Thyroid gland (tissue), 4 donors: ENCODE data around the gene KCNMA1. TPM values are rescaled to one million over a fixed set of nuclear protein-coding genes. Genes with fewer than 3 reads are reported as not detected.

Experiments
- DNase-seq, 2 donors: peaks; one replicate each; pipeline ENCODE4 v3.0.0-alpha.2; 2019
- H3K27ac ChIP-seq, 3 donors: fragments of 200-600 bp; sonication (generic); 1 replicate in 2 of 3; 2 replicates in 1 of 3; pipeline ENCODE4 v1.5.1; 2016 to 2019; ENCODE audit warnings: mild to moderate bottlenecking in 1 of 3, moderate library complexity in 1 of 3
- H3K27me3 ChIP-seq: fragments of 200-600 bp; sonication (generic); one replicate; pipeline ENCODE4 v1.5.1; 2019
- H3K36me3 ChIP-seq, 2 donors: fragments of 200-600 bp; sonication (generic); one replicate each; pipeline ENCODE4 v1.5.1; 2016 to 2019
- H3K4me1 ChIP-seq, 2 donors: fragments of 200-600 bp; sonication (generic); one replicate each; pipeline ENCODE4 v1.5.1; 2017 to 2019
- H3K4me3 ChIP-seq, 3 donors: fragments of 200-600 bp; sonication (generic); replicated peaks in 1 of 3; 1 replicate in 2 of 3; 2 replicates in 1 of 3; pipeline ENCODE4 v1.5.1; 2016; ENCODE audit warnings: mild to moderate bottlenecking in 1 of 3
- H3K9me3 ChIP-seq: fragments of 200-600 bp; sonication (generic); one replicate; pipeline ENCODE4 v1.5.1; 2017
- POLR2A ChIP-seq, 2 donors: fragments of 450-650 bp; IDR thresholded peaks; one replicate each; pipeline ENCODE4 v1.6.1; 2017; ENCODE audit warnings: antibody characterized with exemption in 2 of 2, mild to moderate bottlenecking in 2 of 2, moderate library complexity in 1 of 2
- WGBS, 2 donors: methylation state at CpG; one replicate each; pipeline ENCODE4 v1.1.5; 2017; 5-methylcytosine and 5-hydroxymethylcytosine counted together
- intact Hi-C: fragments of 100-400 bp; cut with DNase I; formaldehyde crosslinking; loops from one replicate; pipeline ENCODE4 v1.15.1; 2023
- total RNA-seq, 4 donors: library from RNA; depleted of rRNA; stranded (reverse); fragments of >200 nt; gene quantifications; one replicate each; pipeline ENCODE4 v1.2.3, GENCODE V29; 2016
- TF ChIP-seq, protein P1 (sequence below), 6 experiments: fragments of 200-600 bp in 3 of 6; fragments of 450-650 bp in 3 of 6; sonication (generic) in 3 of 6; IDR thresholded peaks; one replicate each; pipeline ENCODE4 v1.5.1; 2016 to 2019; ENCODE audit warnings: antibody characterized with exemption in 6 of 6, mild to moderate bottlenecking in 2 of 6, inconsistent platforms in 1 of 6, moderate library complexity in 1 of 6

KCNMA1 gene
- total RNA-seq, 4 donors from 2014 or later, result 2.5 to 5.1 (median 3.6) TPM

GRCh38 chr10:77052593-77052992 lies 585.0 kb downstream of the KCNMA1 start:
- H3K27me3 ChIP-seq, result no peaks in the 10 kb centered on the region
- H3K4me3 ChIP-seq, result no peak overlapping the region
- intact Hi-C loops, result no loop called here
- DNase-seq, result no peak
- no peak overlapping the region for H3K27ac ChIP-seq
- no peak for TF ChIP-seq POLR2A (IDR thresholded peaks at IDR 0.05)
- TF ChIP-seq, protein P1, sequence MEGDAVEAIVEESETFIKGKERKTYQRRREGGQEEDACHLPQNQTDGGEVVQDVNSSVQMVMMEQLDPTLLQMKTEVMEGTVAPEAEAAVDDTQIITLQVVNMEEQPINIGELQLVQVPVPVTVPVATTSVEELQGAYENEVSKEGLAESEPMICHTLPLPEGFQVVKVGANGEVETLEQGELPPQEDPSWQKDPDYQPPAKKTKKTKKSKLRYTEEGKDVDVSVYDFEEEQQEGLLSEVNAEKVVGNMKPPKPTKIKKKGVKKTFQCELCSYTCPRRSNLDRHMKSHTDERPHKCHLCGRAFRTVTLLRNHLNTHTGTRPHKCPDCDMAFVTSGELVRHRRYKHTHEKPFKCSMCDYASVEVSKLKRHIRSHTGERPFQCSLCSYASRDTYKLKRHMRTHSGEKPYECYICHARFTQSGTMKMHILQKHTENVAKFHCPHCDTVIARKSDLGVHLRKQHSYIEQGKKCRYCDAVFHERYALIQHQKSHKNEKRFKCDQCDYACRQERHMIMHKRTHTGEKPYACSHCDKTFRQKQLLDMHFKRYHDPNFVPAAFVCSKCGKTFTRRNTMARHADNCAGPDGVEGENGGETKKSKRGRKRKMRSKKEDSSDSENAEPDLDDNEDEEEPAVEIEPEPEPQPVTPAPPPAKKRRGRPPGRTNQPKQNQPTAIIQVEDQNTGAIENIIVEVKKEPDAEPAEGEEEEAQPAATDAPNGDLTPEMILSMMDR (IDR thresholded peaks at IDR 0.05), result no peak
- no peaks in the 10 kb centered on the region for H3K36me3 ChIP-seq
- no peaks in the 10 kb centered on the region for H3K9me3 ChIP-seq
- 92 to 97% methylated on average over 2 of the region's 2 CpGs for WGBS, 2 donors
- H3K4me1 ChIP-seq, result no peaks in the 10 kb centered on the region

DNA sequence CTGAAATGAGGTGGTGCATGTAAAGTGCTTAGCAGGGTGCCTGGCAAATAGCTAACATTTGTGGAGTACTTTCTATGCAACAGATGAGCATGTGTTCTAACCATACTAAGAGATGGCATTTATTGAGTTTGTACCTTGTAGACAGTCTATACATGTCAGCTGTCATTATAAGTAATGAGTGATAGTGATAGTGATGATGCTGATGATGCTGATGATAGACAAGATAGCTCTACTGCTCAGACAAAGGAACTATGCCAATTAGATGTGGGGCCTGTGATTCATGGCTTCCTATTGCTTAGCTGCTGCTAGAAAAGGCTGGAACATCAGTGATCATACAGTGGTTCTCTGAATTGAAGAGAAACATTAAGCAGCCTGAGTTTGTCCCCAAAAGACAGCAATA lies 585.8 kb downstream of the KCNMA1 start:
- intact Hi-C loops, result no loop called here
- Histone ChIP-seq H3K27me3 (no peaks in the 10 kb centered on the region), H3K27ac (no peak overlapping the region), H3K4me1 (no peaks in the 10 kb centered on the region), H3K4me3 (no peak overlapping the region), H3K9me3 (no peaks in the 10 kb centered on the region), H3K36me3 (no peaks in the 10 kb centered on the region)
- TF ChIP-seq POLR2A (IDR thresholded peaks at IDR 0.05), result no peak
- TF ChIP-seq, protein P1 (IDR thresholded peaks at IDR 0.05), result no peak
- DNase-seq, result no peak

- intact Hi-C loops, result no loop called here
- WGBS, 2 donors, result 79 to 85% methylated on average over 3 of the region's 3 CpGs
- Histone ChIP-seq H3K4me1 (no peaks in the 10 kb centered on the region), H3K36me3 (no peaks in the 10 kb centered on the region), H3K4me3 (no peak overlapping the region), H3K9me3 (no peaks in the 10 kb centered on the region), H3K27ac (no peak overlapping the region), H3K27me3 (no peaks in the 10 kb centered on the region)
- TF ChIP-seq POLR2A (IDR thresholded peaks at IDR 0.05), result no peak
- TF ChIP-seq, protein P1 (IDR thresholded peaks at IDR 0.05), result no peak
- no peak for DNase-seq
These were observed 587.7 kb downstream of the KCNMA1 start for GRCh38 chr10:77049896-77050295.

DNA sequence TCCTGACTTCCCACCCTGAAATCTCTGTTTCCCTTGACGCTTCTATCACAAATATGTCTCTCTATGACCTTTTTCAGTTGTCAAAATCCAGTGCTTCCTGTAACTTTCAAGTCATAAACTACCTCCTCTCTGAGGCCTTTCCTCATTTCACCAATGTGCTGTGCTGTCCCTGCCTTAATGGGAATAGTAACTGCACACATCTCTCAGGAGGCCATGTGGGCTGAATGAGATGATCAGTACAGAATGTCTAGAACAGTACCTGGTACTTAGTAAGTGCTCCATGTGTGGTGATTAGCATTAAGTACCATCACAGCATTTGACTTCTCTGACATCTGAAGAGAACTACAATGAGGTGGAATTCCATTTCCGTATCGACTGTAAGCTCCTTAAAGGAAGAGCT lies 588.5 kb downstream of the KCNMA1 start:
- H3K9me3 ChIP-seq, result no peaks in the 10 kb centered on the region
- no peak for TF ChIP-seq POLR2A (IDR thresholded peaks at IDR 0.05)
- TF ChIP-seq, protein P1 (IDR thresholded peaks at IDR 0.05), result no peak
- H3K4me1 ChIP-seq, result no peaks in the 10 kb centered on the region
- no peak for DNase-seq
- intact Hi-C loops, result no loop called here
- H3K4me3 ChIP-seq, result no peak overlapping the region
- 87 to 91% methylated on average over 3 of the region's 3 CpGs for WGBS, 2 donors
- no peaks in the 10 kb centered on the region for H3K36me3 ChIP-seq
- H3K27me3 ChIP-seq, result no peaks in the 10 kb centered on the region
- H3K27ac ChIP-seq, result no peak overlapping the region

DNA sequence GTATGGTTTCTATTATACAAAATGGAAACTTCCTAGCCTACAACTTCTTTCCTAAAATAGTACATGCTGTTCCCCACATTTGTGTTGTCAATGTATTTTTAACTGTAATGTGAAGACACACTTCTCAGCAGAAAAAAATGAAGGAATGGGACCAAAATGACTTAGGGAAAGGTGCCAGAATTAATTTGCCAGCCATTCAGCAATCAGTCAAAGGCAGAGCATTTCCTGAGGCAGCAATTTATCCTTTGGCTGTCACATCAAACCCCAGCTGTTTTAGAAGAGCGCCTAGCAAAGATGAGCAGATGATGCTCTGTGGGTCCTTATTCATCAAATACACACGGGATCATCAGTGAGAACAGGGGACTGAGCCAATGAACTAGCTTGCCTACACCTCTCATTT lies 592.5 kb downstream of the KCNMA1 start:
- H3K27ac ChIP-seq, result no peak overlapping the region
- H3K9me3 ChIP-seq, result no peaks in the 10 kb centered on the region
- no peaks in the 10 kb centered on the region for H3K27me3 ChIP-seq
- intact Hi-C loops, result no loop called here
- H3K36me3 ChIP-seq, result no peaks in the 10 kb centered on the region
- no peak for DNase-seq
- no peaks in the 10 kb centered on the region for H3K4me1 ChIP-seq
- H3K4me3 ChIP-seq, result no peak overlapping the region
- TF ChIP-seq POLR2A (IDR thresholded peaks at IDR 0.05), result no peak
- TF ChIP-seq, protein P1 (IDR thresholded peaks at IDR 0.05), result no peak
- 84 to 87% methylated on average over 2 of the region's 2 CpGs for WGBS, 2 donors
